ENCODE results near the gene HCAR1.
"Not testable (repeated sequence)": the region's sequence is repeated elsewhere in the genome, so short reads cannot be mapped to it uniquely, and the experiment has no call there.

Gene HCAR1, protein sequence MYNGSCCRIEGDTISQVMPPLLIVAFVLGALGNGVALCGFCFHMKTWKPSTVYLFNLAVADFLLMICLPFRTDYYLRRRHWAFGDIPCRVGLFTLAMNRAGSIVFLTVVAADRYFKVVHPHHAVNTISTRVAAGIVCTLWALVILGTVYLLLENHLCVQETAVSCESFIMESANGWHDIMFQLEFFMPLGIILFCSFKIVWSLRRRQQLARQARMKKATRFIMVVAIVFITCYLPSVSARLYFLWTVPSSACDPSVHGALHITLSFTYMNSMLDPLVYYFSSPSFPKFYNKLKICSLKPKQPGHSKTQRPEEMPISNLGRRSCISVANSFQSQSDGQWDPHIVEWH

GRCh38 chr12:122730215-122731014 is at the start of gene HCAR1:
TSS of gene HCAR1 (minus strand) at chr12:122730844. CDS start at chr12:122730339, 505 bp downstream.
- no peak for DNase-seq (ENCODE audit: low read depth)

- DNase-seq (ENCODE audit: low read depth): no peak
Measured at GRCh38 chr12:122757568-122757967, 26.9 kb upstream of the HCAR1 start.

DNA sequence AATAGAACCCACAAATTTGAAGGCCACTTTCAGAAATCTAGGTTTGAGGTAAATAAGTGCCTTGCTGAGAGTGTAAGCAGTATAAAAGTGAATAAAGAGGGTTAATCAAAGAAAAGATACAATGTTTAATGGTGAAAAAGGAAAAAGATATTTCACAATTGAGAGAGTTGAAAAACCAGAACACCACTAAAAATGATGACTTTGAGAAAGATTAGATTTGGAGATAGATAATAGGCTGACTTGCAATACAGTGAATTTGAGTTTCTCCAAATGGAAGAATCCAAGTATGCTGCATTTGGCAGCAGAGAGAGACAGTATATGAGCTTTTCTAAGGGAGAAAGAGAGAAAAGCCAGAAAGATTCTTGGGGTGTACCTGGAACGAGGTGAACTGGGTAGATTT is 24.1 kb upstream of the HCAR1 start:
- DNase-seq (ENCODE audit: low read depth): no peak

DNA sequence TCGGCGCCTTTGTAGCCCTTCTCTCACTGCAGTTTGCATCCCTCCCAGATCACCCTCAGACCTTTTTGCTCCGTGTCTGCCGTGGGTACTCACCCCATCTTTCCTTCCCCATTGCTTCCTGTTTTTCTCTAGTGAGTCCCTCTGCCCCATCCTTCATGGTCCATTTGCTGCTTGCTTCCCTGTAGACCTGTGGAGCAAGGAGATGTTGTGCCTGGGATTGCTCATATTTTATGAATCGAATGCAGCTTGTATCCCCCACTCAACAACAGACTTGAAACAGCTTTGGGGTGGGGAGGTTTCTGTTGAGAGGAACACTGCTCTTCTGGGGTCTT is 22.6 kb upstream of the HCAR1 start:
- DNase-seq (ENCODE audit: low read depth): no peak

- peak; percentile 99 for DNase-seq (ENCODE audit: low read depth)
Measured at GRCh38 chr12:122752464-122753318, 22.0 kb upstream of the HCAR1 start, which contains the start of gene DENR. TSS of gene DENR (plus strand) at chr12:122752824. CDS start at chr12:122753702, 878 bp downstream.

DNA sequence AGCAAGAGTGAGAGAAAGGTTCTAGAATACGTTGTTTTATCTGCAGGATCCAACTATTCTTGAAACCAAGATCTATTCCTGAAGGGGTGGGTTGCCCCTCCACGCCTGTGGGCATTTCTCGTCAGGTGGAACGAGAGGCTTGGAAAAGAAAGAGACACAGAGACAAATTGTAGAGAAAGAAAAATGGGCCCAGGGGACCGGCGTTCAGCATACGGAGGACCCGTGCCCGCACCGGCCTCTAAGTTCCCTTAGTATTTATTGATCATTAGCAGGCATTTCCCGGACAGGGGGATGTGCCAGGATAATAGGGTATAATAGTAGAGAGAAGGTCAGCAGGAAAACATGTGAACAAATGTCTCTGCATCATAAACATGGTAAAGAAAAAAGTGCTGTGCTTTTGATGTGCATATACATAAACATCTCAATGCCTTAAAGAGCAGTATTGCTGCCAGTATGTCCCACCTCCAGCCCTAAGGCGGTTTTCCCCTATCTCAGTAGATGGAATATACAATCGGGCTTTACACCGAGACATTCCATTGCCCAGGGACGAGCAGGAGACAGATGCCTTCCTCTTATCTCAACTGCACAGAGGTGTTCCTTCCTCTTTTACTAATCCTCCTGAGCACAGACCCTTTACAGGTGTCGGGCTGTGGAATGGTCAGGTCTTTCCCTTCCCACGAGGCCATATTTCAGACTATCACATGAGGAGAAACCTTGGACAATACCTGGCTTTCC is 20.3 kb upstream of the HCAR1 start:
- not testable (repeated sequence) for DNase-seq (ENCODE audit: low read depth)

- DNase-seq (ENCODE audit: low read depth): no peak
Measured at GRCh38 chr12:122749569-122750332, 19.1 kb upstream of the HCAR1 start.

DNA sequence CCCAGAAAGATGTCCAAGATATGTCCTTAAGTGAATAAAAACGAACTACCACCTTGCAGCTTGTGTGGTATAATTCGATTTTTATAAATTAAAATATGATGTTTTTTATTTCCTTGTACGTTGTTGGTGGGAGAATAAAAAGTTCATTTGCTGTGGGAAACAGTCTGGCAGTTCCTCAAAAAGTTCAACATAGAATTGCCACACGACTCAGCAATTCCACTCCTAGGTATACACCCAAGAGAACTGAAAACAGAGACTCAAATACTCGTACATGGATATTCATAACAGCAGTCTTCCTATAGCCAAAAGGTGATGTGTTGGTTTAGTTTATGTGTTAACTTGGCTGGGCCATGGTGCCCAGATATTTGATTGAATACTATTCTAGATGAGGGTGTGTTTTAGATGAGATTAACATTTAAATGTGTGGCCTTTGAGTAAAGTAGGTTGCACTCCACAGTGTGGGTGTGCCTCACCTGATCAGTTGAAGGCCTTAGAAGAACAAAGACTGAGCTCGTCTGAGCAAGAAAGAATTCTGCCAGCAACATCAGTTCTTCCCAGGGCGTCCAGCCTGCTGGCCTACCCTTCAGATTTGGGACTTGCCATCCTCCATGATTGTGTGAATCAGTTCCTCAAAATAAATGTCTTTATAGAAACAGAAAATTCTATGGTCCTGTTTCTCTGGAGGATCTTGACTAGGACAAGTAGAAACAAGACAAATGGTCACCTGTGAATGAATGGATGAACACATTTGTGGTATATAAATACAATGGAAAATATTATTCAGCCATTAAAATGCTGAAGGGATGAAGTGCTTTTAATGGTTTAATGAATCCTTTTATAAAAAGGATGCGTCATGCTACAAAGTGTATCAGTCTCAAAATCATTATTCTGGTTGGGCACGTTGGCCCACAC is 16.8 kb upstream of the HCAR1 start:
- DNase-seq (ENCODE audit: low read depth): no peak

DNA sequence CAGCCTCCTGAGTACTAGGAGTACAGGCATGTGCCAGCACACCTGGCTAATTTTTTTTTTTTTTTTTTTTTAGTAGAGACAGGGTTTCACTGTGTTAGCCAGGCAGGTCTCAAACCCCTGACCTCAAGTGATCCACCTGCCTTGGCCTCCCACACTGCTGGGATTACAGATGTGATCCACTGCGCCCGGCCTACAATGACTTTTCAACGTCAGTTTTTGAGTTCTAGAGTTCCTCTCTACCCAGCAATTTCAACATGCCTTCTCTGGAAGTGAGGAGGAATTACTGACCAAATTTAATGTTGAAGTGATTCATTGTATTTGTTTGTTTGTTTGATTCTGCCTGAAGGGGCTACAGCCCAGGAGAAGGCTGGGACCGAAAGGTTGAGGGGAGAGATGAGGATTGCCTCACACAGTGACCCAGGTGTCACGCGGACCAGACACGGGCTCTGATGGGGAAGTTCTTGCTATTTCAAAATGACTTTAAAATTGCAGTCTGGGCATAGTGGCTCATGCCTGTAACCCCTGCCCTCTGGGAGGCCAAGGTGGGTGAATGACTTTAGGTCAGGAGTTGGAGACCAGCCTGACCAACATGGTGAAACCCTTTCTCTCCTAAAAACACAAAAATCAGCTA is 13.4 kb upstream of the HCAR1 start:
- no peak for DNase-seq (ENCODE audit: low read depth)

GRCh38 chr12:122740351-122740750 is 9.7 kb upstream of the HCAR1 start:
- no peak for DNase-seq (ENCODE audit: low read depth)

DNA sequence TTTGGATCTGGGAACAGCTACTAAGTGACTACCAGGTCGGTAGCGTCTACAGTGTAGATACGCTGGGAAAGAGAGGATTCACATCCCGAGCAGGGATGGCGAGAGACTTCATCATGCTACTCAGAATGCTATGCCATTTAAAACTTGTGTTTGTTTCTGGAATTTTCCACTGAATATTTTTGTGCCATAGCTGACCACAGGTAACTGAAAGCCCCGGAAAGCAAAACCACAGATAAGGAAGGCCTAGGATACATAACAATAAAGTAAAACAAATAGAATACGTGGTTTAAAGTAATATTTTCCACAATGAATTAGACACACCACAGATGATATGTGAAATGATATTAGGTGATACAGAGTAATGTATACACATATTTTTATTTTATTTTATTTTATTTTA is 7.9 kb upstream of the HCAR1 start:
- no peak for DNase-seq (ENCODE audit: low read depth)

GRCh38 chr12:122732611-122733010 is 2.0 kb upstream of the HCAR1 start:
- no peak for DNase-seq (ENCODE audit: low read depth)

GRCh38 chr12:122732170-122732569 is 1.5 kb upstream of the HCAR1 start:
- DNase-seq (ENCODE audit: low read depth): no peak

GRCh38 chr12:122729583-122730214 is 945 bp downstream of the HCAR1 start:
- DNase-seq (ENCODE audit: low read depth): no peak

GRCh38 chr12:122726080-122726558 is 4.5 kb downstream of the HCAR1 start:
- DNase-seq (ENCODE audit: low read depth): no peak

DNA sequence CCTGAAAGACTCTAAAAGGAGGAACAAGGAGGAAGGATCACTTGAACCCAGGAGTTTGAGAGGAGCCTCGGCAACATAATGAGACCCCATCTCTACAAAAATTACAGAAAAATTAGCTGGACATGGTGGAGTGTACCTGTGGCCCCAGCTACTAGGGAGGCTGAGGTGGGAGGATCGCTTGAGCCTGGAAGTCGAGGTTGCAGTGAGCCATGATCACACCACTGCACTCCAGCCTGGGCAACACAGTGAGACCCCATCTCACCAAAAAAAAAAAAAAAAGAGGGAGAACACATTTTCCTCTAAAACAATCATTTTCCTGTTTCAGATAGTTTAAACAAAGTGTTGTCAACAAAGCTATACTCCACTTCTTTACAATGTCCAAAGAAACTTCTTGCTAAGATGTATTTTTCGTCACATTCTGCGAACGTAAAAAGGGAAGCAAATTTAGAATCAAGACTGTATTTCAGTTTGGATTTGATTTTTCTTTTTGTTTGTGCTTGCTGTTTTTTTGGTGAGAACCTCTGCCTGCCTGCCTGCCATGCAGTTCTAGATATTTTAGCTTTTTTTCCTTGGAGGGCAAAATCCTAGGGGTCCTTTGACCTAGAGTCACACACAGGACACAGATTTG is 5.1 kb downstream of the HCAR1 start:
- no peak for DNase-seq (ENCODE audit: low read depth)

- no peak for DNase-seq (ENCODE audit: low read depth)
Measured at GRCh38 chr12:122724641-122725243, 5.9 kb downstream of the HCAR1 start.

GRCh38 chr12:122722387-122722786 is 8.3 kb downstream of the HCAR1 start:
- DNase-seq (ENCODE audit: low read depth): no peak

Measured in activated T-helper 9 cell treated with anti-CD3 and anti-CD28 coated beads, Interleukin-2, amount 50 U/mL, for 16 hours (primary cell).